Measurements from ENCODE around the gene FGD4.

DNA sequence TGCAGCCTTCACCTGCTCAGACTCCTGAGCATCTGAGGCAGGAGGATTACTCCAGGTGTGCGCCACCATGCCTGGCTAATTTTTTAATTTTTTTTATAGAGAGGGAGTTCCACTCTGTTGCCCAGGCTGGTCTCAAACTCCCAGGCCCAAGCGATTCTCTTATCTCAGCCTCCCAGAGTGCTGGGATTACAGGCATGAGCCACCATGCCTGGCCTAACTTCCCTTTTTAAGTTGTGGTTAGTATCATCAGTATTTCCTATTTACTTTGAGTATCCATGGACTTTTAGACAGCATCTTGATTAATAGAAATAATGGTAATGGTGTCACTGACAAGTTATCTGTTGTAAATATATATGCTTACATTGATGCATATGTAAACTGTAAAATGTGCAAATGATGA is 116.9 kb downstream of the FGD4 start:
- TF ChIP-seq POLR2A (IDR thresholded peaks at IDR 0.05), result no peak
- TF ChIP-seq, protein P1, sequence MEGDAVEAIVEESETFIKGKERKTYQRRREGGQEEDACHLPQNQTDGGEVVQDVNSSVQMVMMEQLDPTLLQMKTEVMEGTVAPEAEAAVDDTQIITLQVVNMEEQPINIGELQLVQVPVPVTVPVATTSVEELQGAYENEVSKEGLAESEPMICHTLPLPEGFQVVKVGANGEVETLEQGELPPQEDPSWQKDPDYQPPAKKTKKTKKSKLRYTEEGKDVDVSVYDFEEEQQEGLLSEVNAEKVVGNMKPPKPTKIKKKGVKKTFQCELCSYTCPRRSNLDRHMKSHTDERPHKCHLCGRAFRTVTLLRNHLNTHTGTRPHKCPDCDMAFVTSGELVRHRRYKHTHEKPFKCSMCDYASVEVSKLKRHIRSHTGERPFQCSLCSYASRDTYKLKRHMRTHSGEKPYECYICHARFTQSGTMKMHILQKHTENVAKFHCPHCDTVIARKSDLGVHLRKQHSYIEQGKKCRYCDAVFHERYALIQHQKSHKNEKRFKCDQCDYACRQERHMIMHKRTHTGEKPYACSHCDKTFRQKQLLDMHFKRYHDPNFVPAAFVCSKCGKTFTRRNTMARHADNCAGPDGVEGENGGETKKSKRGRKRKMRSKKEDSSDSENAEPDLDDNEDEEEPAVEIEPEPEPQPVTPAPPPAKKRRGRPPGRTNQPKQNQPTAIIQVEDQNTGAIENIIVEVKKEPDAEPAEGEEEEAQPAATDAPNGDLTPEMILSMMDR (IDR thresholded peaks at IDR 0.05), result no peak

Measured in body of pancreas (tissue), 4 donors.